K562 (cell line): ENCODE results near the gene MACROD2. TPM values are rescaled to one million over a fixed set of nuclear protein-coding genes. Genes with fewer than 3 reads are reported as not detected.

Experiments
- ATAC-seq: fragments of 200-7000 bp; cut with Tn5 transposase; 3 replicates; pipeline ENCODE4 v1.9.1; 2020; ENCODE audit warnings: moderate library complexity
- BruUV-seq: library from RNA; stranded (reverse); fragments of 400-500 nt; replicated peaks from 2 replicates; lab custom pipeline; 2021; lab: Mats Ljungman, UMichigan
- CTCF ChIA-PET: fragments of 300-600 bp; formaldehyde crosslinking; extraction: SDS; loops from one replicate; lab custom pipeline; 2021; ENCODE audit warnings: low intra/inter-chr PET ratio; lab: Yijun Ruan, JAX
- POLR2A ChIA-PET: fragments of 300-600, 350-650 bp; sonication (Branson Sonifier 250); formaldehyde crosslinking; extraction: SDS; loops from one replicate; lab custom pipeline; 2021; ENCODE audit warnings: antibody characterized with exemption, inconsistent platforms; lab: Yijun Ruan, JAX
- DNase-seq, 4 experiments: peaks; one replicate each; pipeline versions ENCODE4 v3.0.0 to v3.0.0-alpha.2; 2011 to 2018; ENCODE audit warnings: low spot score in 3 of 4, mixed read lengths in 3 of 4; ENCODE audit errors: extremely low read depth in 1 of 4
- FAIRE-seq: peaks from 2 replicates; lab custom pipeline; 2011; peaks lifted over from hg19 to GRCh38; lab: Jason Lieb, UNC
- H2AFZ ChIP-seq: 2 replicates; pipeline ENCODE4 v1.6.0; 2011; ENCODE audit warnings: low read depth, low read length, control low read depth, inconsistent platforms
- H3K27ac ChIP-seq: fragments of 200-600 bp; 3 replicates; pipeline ENCODE4 v1.8.0; 2011; ENCODE audit warnings: low read depth, mild to moderate bottlenecking, control low read depth, inconsistent platforms, low read length, moderate library complexity, mixed read lengths; ENCODE audit errors: extremely low read depth
- H3K27me3 ChIP-seq, 2 experiments: fragments of 300-600 bp in 1 of 2; 2 replicates in 1 of 2; 3 replicates in 1 of 2; pipeline versions ENCODE4 v1.6.0 to v1.8.0; 2011; ENCODE audit warnings: inconsistent platforms in 2 of 2, low read length in 2 of 2, mild to moderate bottlenecking in 1 of 2, mixed read lengths in 1 of 2, moderate library complexity in 1 of 2; ENCODE audit not compliant: control insufficient read depth in 2 of 2, insufficient read depth in 2 of 2
- H3K36me3 ChIP-seq: fragments of 300-600 bp; 3 replicates; pipeline ENCODE4 v1.8.0; 2011; ENCODE audit warnings: mild to moderate bottlenecking, low read length, inconsistent platforms; ENCODE audit not compliant: control insufficient read depth, insufficient read depth
- H3K4me1 ChIP-seq, 2 experiments: fragments of 200-600 bp in 1 of 2; replicated peaks in 1 of 2; 2 replicates in 1 of 2; 3 replicates in 1 of 2; pipeline versions ENCODE4 v1.5.1 to v1.8.0; 2011; ENCODE audit warnings: inconsistent platforms in 2 of 2, low read length in 2 of 2, mild to moderate bottlenecking in 1 of 2, mixed read lengths in 1 of 2, moderate library complexity in 1 of 2; ENCODE audit not compliant: control insufficient read depth in 2 of 2, insufficient read depth in 2 of 2
- H3K4me2 ChIP-seq: 2 replicates; pipeline ENCODE4 v1.6.1; 2011; ENCODE audit warnings: low read length, control low read depth, inconsistent platforms, mixed read lengths; ENCODE audit not compliant: insufficient read depth
- H3K4me3 ChIP-seq: fragments of 200-600 bp; sonication (generic), shearing (Covaris generic); 2 replicates; pipeline ENCODE4 v1.5.1; 2016; ENCODE audit warnings: control low read depth, inconsistent platforms
- H3K79me2 ChIP-seq: fragments of 200-600 bp; 3 replicates; pipeline ENCODE4 v1.8.0; 2011; ENCODE audit warnings: low read length, inconsistent platforms; ENCODE audit not compliant: control insufficient read depth, insufficient read depth
- H3K9ac ChIP-seq, 2 experiments: 2 replicates each; pipeline versions ENCODE4 v1.6.0 to v1.6.1; 2011; ENCODE audit warnings: low read depth in 2 of 2, low read length in 2 of 2, control low read depth in 1 of 2, inconsistent platforms in 1 of 2, mild to moderate bottlenecking in 1 of 2, mixed read lengths in 1 of 2; ENCODE audit not compliant: insufficient read depth in 1 of 2
- H3K9me1 ChIP-seq: one replicate; pipeline ENCODE4 v1.6.0; 2011; ENCODE audit warnings: inconsistent platforms, mild to moderate bottlenecking, low read length, moderate library complexity; ENCODE audit not compliant: control insufficient read depth, insufficient read depth
- H3K9me3 ChIP-seq: replicated peaks from 2 replicates; pipeline ENCODE4 v1.5.1; 2011; ENCODE audit warnings: low read depth, low read length, inconsistent platforms; ENCODE audit not compliant: control insufficient read depth, insufficient read depth
- H4K20me1 ChIP-seq: replicated peaks from 2 replicates; pipeline ENCODE4 v1.6.1; 2011; ENCODE audit warnings: low read length, inconsistent platforms, mixed read lengths; ENCODE audit not compliant: control insufficient read depth, insufficient read depth
- ATF7 ChIP-seq: fragments of 450-650 bp; IDR thresholded peaks from 2 replicates; pipeline ENCODE4 v1.7.1; 2014; ENCODE audit warnings: mild to moderate bottlenecking, moderate library complexity
- C11orf30 ChIP-seq: fragments of 450-650 bp; IDR thresholded peaks from 2 replicates; pipeline ENCODE4 v1.6.1; 2016; ENCODE audit warnings: low read depth, mild to moderate bottlenecking
- CTBP1 ChIP-seq: fragments of 450-650 bp; IDR thresholded peaks from 2 replicates; pipeline ENCODE4 v1.6.1; 2016; ENCODE audit warnings: borderline replicate concordance
- HDAC8 ChIP-seq: fragments of 450-650 bp; IDR thresholded peaks from 2 replicates; pipeline ENCODE4 v1.6.1; 2016; ENCODE audit warnings: mild to moderate bottlenecking, missing genetic modification characterization, moderate library complexity, missing compliant biosample characterization
- XRCC5 ChIP-seq: fragments of 200-400 bp; formaldehyde crosslinking; IDR thresholded peaks from 2 replicates; pipeline ENCODE4 v1.6.1; 2017; ENCODE audit warnings: low read depth, mild to moderate bottlenecking, low read length
- ZNF444 ChIP-seq: fragments of 250-450 bp; sonication (Bioruptor Pico); IDR thresholded peaks from 2 replicates; pipeline ENCODE4 v1.4.0; 2020; ENCODE audit warnings: mild to moderate bottlenecking, moderate library complexity
- ZNF780A ChIP-seq: fragments of 250-450 bp; sonication (Bioruptor Pico); IDR thresholded peaks from 2 replicates; pipeline ENCODE4 v1.5.0; 2021; ENCODE audit warnings: mild to moderate bottlenecking
- WGBS: fragments of 100-300 bp; shearing (Covaris generic); methylation state at CpG from one replicate; pipeline ENCODE4 v1.1.6; 2016; ENCODE audit warnings: low coverage, mixed read lengths; ENCODE audit not compliant: insufficient coverage; ENCODE audit errors: missing lambda C conversion rate; 5-methylcytosine and 5-hydroxymethylcytosine counted together
- in situ Hi-C: fragments of 300-500 bp; cut with MboI; formaldehyde crosslinking; loops from 4 replicates; pipeline ENCODE4 v1.15.0; 2018; ENCODE audit warnings: inconsistent platforms, mixed read lengths
- intact Hi-C: fragments of 100-400 bp; cut with micrococcal nuclease; formaldehyde crosslinking; loops from 2 replicates; pipeline ENCODE4 v1.14.2; 2022
- polyA plus RNA-seq, 8 experiments: library from polyadenylated mRNA; depleted of rRNA in 4 of 8; stranded (reverse) in 5 of 8; unstranded in 3 of 8; fragments of >200 nt; fragmentation: Nextera tagmentation in 2 of 8; fragmentation: Illumina TruSeq in 1 of 8; extraction: Ambion mirVana in 2 of 8; extraction: Trizol in 1 of 8; gene quantifications; 2 replicates each; pipeline versions ENCODE4 v1.2.1 to v1.2.3, GENCODE V29; 2011 to 2014; ENCODE audit warnings: inconsistent platforms in 1 of 8, missing spikeins in 1 of 8
- total RNA-seq, 7 experiments: library from RNA; depleted of rRNA in 6 of 7; stranded (reverse); fragments of >200 nt in 6 of 7; fragmentation: Illumina TruSeq in 2 of 7; extraction: Trizol in 2 of 7; gene quantifications; 2 replicates each; pipeline versions ENCODE4 v1.2.1 to v1.2.3, GENCODE V29; 2011 to 2021; ENCODE audit warnings: low replicate concordance in 1 of 7
- TF ChIP-seq, protein P1 (sequence below): fragments of 250-450 bp; sonication (Bioruptor Pico); IDR thresholded peaks from 2 replicates; pipeline ENCODE4 v1.8.0; 2022; ENCODE audit warnings: moderate library complexity, mild to moderate bottlenecking, inconsistent platforms

MACROD2 gene
- total and polyA plus RNA-seq, 9 of the 15 experiments (the other 6 are each of a cell fraction or from before 2014, with no cell fraction given): not detected

- FAIRE-seq (no peak), DNase-seq (no peak), ATAC-seq (no peak)
- no peaks in the 10 kb centered on the region for H3K36me3 ChIP-seq
- H3K27ac ChIP-seq: no peak overlapping the region
- 0% methylated on average over 3 of the region's 5 CpGs for WGBS
- H3K9me3 ChIP-seq: no peaks in the 10 kb centered on the region
- intact Hi-C loops: no loop called here
- H3K4me2 ChIP-seq: no peak overlapping the region
- H3K9me1 ChIP-seq: no peaks in the 10 kb centered on the region
- no peak overlapping the region for H2AFZ ChIP-seq
- no TSS peak for BruUV-seq
- in situ Hi-C loops: no loop called here
- CTCF ChIA-PET: no interaction called here
- POLR2A ChIA-PET: no interaction called here
- no peak for TF ChIP-seq ZNF780A (CRISPR knock-in tag)
- no peak for TF ChIP-seq C11orf30
- TF ChIP-seq HDAC8 (tag): no peak
- TF ChIP-seq CTBP1: no peak
- TF ChIP-seq ZNF444 (CRISPR knock-in tag): no peak
- TF ChIP-seq ATF7: no peak
- no peak for TF ChIP-seq XRCC5
- TF ChIP-seq, protein P1, sequence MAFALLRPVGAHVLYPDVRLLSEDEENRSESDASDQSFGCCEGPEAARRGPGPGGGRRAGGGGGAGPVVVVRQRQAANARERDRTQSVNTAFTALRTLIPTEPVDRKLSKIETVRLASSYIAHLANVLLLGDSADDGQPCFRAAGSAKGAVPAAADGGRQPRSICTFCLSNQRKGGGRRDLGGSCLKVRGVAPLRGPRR: no peak
- no peaks in the 10 kb centered on the region for H4K20me1 ChIP-seq
- no peaks in the 10 kb centered on the region for H3K79me2 ChIP-seq
- H3K9ac ChIP-seq: no peak overlapping the region
- no peaks in the 10 kb centered on the region for H3K27me3 ChIP-seq
- no peaks in the 10 kb centered on the region for H3K4me1 ChIP-seq
- H3K4me3 ChIP-seq: no peak overlapping the region
These were observed 1809.8 kb downstream of the MACROD2 start for GRCh38 chr20:15805154-15805553.
